ENCODE measurements around the gene TIFAB. TPM values are rescaled to one million over a fixed set of nuclear protein-coding genes. Genes with fewer than 3 reads are reported as not detected.

TIFAB gene
- not detected in 2 replicates for total RNA-seq (2014; rRNA removed; shearing (Covaris generic))

GRCh38 chr5:135452321-135453030 is at the start of gene TIFAB:
Gene TIFAB (minus strand): TSS chr5:135452351. CDS start chr5:135449939, 2,412 bp downstream.

GRCh38 chr5:135447298-135447929 is 4.7 kb downstream of the TIFAB start, which contains the start of gene DCANP1:
Gene DCANP1 (minus strand): TSS chr5:135447348. CDS start chr5:135447108, 240 bp downstream.

GRCh38 chr5:135398855-135399793 is 53.0 kb downstream of the TIFAB start, which contains the start of gene MACROH2A1:
Gene MACROH2A1 (minus strand): TSS chr5:135399231. CDS start chr5:135389093, 10,138 bp downstream.

Small RNA genes within 50 kb of the gene (small RNA-seq; reads per million reads assigned to genes)
- not detected for gene DCANP1

Other genes starting within 250 kb of the TIFAB start
- gene MACROH2A1, start 53.1 kb downstream of the TIFAB start, total RNA-seq (2014; rRNA removed; shearing (Covaris generic)): 341 and 400 TPM in 2 replicates
- not detected in 2 replicates for gene DCANP1, start 5.0 kb downstream of the TIFAB start, total RNA-seq (2014; rRNA removed; shearing (Covaris generic))
- not detected in 2 replicates for gene NEUROG1, start 83.6 kb upstream of the TIFAB start, total RNA-seq (2014; rRNA removed; shearing (Covaris generic))
- 0.11 TPM in 1 of 2 replicates, not detected in the other for gene CXCL14, start 126.6 kb upstream of the TIFAB start, total RNA-seq (2014; rRNA removed; shearing (Covaris generic))

All from A375 (cell line).